ENCODE results near the gene GH2.
"Not testable (repeated sequence)": the region's sequence is repeated elsewhere in the genome, so short reads cannot be mapped to it uniquely, and the experiment has no call there.

The GH2 gene

DNA sequence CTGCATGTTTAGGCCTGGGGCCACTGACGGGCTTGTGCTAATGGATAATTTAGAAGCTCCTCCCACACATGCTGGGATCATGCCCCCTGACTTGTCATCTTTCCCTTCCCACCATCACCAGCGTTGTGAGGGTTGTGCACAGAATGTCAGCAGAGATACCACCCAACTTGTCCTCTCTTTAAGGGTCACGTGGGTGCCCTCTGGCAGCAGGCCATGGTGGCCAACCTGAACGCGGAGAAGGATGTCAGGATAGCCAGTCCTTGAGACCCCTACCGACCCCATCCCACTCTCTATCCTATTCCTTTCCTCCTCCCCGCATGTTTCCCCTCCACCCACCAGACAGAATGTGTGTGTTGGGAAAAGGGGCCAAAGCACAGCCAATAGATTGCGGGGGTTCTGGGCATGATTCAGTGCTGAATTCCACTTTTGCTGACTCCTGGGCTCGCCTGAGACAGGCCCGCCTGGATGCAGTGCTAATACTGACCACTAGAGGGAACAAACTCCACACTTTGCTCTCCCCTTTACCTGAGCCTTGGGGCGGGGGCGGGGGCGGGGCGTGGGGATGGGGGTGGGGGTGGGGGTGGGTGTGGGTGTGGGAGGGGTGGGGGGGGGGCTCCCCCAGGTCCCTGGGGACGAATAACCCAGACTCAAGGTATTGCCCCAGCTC is at the start of gene GH2:
TSS of gene GH2 (minus strand) at position 10 of the 667 bp plus-strand sequence. CDS start 143 bp downstream, outside the sequence.
- peak; percentile 71 for DNase-seq

DNA sequence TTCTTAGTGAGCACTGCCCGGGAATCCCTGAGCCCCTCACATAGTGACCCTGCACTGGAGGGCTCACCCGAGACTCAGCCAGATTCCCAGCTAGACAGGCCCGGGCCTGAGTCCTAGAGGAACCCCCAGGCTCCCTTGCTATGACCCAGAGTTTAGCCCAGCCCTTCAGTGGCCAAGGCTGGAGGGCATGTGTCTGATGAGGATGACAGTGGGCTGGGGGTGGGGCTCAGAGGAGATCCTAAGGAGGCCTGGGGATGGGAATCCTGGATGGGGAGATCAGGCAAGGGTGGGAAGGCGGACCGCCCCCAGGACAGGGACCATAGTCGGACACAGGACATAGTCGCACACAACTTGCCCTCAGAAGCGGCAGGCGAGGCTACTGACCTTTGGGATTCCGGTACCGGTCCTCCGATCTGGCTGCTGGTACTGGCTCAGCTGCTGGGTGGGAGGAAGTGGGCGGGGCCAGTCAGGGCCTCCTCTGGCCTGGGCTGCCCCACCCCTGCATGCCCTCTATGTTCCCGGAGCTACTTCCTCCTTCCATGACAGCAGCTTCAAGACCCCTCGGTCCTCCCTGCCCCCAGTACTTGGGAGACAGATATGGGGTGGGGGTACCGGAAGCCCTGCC is 49.3 kb upstream of the GH2 start:
- DNase-seq, result peak; percentile 70

DNA sequence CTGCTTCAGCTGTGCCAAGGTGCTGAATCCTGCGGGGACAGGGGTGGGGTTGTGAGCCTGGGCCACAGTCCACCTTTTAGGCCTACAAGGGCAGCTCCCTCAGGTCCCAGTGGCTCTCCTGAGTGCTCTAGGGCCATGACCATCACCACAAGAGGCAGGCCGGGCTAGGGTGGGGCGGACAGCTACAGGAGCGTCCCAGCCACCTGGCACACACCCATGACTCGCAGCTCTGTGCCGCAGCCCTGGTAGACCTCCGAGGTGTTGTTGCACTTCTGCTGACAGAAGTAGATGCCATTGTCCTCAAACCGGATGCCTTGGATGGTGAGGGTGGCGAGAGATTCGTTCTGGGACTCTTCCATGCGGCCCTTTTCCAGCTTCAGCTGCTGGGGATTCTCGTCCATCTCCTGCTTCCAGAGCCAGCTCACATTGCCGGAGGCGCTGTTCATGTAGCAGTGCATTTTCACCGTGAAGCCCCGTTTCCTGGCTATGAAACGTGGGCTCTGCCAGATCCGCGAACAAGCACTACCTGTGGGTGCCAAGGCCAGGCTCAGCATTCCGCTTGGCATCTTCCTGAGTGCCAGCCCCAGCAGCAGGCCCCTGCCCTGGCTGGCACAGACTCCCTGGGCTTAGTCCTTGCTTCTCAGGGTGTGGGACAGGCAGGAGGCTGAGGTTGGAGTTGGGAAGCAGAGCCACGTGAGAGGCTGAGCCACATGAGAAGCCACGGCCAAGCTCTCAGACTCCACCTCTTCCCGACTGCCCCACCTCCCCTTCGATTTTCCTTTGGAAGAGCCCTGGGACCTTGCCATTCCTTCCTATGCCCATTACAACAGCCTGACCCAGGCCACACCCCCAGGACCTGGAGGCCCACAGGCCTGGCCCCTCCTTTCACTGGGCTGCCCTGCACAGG is 48.4 kb upstream of the GH2 start:
- DNase-seq, result no peak

DNA sequence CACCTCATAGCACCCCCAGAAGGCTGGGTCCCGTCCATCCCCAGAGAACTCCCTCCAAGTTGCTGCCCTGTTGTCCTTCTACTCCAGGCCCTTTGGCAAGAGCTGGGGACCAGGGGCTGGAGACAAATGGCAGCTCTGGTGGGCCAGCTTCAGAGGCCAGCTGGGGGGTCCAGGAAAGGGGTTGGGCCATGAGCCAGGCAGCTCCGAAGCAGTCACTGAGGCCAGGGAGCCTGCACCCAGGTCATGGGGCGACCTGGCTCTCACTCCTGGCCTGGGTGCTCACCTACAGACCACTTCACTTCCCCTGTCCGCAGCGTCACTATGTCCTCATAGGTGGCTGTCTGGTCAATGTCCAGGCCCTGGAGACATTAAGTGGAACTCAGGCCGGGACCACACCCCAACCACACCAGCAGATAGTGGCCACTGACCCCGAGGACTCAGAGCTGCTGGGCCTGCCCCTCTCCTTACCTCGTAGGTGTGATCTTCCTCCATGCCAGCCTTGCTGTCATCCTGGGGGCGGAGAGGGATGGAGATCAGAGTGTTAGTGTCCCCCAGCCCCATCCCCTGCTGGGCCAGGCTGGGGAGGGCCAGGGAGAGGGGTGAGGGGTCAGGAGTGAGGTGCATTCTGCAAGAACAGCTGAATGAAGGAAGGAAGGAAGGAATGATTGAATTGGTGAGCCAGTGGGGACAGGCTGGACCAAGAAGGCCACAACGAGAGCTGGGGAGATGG is 47.4 kb upstream of the GH2 start:
- DNase-seq, result no peak

DNA sequence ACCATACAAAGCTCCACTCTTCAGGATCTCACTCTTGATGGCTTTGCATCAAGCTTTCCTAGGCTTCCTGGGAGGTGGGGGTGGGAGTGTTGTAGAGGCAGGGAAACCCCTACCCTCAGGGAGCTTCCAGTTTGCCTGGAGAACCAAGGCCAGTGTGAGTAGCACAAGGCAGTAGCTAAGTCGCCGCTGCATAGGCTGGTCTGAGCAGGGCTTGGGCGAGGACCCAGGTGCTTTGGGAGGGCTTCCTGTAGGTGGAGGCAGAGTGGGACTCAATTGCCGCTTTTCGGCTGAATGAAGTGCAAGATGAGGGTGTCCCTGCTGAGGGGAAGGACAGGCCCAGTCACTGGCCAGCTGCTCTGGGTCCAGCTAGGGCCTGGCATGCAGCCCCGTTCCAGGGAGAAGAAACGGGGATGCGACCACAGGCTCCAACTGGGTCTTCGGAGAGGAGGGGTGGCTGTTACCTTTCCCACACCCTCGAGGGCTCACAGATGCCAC is 46.5 kb upstream of the GH2 start:
- DNase-seq, result no peak

DNA sequence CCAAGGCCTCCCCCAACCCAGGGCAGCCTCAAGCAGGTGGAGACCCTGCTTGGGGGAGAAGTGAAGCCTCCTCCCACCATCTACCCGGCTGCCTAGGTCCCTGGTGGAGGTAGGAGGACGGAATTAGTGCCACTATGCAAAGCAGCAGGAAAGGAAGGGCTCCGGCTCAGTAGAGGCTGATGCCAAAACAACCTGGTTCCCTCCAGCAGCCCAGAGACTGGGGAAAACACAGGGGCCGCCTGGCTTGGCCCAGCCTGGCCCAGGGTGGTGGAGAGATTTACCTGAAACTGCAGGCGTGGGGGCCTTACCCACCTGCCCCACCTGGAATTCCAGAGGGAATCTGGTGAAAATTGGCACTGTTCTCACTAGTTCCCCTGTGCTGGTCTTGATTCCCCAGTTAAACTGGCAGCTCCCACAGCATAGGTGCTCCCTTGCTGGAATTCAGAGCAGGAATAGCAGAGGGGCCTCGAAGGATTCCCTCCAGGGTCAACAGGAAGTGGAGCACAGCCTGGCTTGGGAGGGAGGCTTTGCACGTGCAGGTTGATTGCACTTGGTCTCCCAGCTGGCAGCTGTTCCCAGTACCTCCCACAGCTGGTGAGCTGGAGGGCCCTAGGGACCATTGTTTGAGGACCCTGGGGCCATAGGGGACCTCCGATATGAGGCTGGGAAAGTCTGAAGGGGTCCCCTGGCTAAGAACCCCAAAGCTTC is 45.9 kb upstream of the GH2 start:
- DNase-seq, result no peak

DNA sequence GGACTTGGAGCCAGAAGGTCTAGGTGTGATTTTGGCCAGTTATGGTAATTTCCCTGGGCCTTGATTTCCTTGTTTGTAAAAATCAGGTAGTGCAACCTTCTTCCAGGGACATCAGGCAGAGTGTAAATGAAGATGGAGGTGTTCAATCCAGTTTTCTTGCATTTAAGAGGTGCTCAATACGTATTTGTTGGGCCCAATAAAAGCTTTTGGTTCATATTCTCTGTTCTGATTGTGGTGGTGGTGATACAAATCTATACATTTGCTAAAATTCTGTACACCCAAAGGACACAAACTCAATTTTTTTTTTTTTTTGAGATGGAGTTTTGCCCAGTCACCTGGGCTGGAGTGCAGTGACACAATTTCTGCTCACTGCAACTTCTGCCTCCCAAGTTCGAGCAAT is 44.4 kb upstream of the GH2 start:
- no peak for DNase-seq

DNA sequence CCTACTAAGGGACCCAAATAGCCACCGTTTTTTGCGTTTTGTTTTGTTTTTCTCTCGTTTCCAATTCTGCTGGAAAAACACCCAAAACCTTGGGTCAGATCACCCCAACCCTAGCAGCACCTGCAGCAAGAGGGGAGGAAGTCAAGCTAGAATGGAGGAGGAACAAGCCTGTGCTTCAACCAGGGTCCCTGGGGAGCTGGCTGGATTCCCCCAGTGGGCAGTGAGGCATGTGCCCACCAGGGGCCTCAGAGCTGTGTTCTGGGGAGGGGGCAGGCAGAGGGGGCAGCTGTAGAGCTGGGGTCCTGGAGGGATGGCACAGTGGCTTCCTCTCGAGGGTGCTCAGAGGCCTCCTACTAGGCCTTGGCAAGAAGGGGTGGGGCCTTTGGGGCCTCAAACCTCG is 43.9 kb upstream of the GH2 start:
- DNase-seq, result no peak

DNA sequence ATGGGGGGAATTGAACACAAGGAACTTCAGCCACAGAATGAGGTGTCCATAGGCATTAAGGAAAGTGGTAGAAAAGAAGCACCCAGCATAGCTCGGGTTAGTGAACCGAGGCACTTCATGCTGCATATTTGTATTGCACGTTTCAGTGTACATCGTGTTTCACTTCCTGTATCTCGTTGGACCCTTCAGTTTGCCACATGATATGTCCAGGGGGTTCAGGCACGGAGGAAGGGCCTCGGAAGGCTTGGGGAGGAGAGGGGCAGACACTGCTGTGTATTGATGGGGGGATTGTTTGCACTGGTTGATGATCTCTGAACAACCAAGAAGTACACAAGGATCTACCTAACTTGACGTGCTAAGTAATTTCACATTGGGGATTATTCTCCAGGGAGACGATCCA is 40.7 kb upstream of the GH2 start:
- DNase-seq, result not testable (repeated sequence)

DNA sequence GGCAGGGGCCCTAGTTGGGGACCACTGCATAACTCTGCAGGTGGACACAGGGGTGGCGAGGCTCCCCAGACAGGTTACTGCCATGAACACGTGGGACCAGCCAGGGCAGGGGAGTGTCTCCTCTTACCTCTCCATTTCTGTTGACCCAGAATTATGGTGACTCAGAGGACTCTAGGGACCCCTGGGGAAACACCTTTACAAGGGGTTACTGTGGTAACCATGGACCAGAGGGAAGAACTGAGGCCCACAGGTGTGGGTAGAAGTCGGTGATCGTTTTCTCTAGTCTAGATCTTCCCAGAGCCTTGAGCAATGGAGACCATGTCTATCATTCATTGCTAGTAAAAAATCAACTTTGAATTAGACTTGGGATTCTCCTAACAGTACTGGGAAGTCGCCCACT is 39.0 kb upstream of the GH2 start:
- not testable (repeated sequence) for DNase-seq

DNA sequence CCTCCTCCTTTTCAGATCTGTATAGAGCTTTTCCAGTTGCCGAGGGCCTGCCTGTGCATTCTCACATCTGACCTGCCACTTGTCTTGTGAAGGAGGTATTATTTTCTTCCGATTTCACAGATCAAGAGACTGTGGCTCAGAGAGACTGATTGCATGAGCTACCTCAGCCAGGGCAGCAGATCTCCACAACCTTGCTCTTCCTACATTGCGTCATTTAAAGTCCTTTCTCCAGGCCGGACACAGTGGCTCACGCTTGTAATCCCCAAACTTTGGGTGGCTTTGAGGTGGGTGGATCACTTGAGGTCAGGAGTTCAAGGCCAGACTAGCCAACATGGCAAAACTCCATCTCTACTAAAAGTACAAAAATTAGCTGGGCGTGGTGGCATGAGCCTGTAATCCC is 38.3 kb upstream of the GH2 start:
- not testable (repeated sequence) for DNase-seq

DNA sequence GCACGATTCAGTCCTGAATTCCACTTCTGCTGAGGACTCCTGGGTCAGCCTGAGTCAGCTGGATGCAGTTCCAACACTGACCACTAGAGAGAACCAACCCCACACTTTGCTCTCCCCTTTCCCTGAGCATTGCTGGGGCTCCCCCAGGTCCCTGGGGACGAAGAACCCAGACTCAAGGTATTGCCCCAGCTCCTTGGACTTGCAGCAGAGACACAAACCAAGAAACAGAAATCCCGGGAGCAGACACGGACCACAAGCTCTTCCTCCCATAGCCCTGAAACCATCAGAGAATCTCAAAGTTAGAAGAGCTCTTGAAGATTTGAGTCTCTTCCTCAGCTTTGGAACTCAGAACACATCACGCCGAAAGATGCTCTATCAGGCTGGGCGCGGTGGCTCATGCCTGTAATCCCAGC is 37.6 kb upstream of the GH2 start:
- peak; percentile 84 for DNase-seq

DNA sequence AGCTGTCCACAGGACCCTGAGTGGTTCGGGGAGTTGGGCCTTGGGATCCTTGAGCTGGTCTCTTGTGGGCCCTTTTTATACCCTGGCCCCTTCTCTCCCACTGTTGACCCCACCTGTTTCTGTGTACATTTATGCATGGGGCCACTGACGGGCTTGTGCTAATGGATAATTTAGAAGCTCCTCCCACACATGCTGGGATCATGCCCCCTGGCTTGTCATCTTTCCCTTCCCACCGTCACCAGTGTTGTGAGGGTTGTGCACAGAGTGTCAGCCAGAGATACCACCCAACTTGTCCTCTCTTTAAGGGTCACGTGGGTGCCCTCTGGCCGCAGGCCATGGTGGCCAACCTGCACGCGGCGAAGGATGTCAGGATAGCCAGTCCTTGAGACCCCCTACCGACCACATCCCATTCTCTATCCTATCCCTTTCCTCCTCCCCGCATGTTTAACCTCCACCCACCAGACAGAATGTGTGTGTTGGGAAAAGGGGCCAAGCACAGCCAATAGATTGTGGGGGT is 37.1 kb upstream of the GH2 start, which contains the start of gene GH1:
TSS of gene GH1 (minus strand) at position 51 of the 517 bp plus-strand sequence. CDS start 63 bp downstream, outside the sequence.
- not testable (repeated sequence) for DNase-seq

DNA sequence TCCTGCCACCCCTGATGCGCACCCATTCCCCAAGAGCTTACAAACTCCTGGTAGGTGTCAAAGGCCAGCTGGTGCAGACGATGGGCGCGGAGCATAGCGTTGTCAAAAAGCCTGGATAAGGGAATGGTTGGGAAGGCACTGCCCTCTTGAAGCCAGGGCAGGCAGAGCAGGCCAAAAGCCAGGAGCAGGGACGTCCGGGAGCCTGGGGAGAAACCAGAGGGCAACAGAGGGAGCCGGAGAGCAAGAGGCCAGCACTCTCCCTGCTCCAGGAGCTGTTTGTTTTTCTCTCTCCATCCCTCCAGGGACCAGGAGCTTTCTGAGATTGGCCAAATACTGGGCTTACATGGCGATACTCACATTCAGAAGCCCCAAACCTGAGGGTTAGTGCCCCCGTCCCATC is 36.6 kb upstream of the GH2 start:
- no peak for DNase-seq

DNA sequence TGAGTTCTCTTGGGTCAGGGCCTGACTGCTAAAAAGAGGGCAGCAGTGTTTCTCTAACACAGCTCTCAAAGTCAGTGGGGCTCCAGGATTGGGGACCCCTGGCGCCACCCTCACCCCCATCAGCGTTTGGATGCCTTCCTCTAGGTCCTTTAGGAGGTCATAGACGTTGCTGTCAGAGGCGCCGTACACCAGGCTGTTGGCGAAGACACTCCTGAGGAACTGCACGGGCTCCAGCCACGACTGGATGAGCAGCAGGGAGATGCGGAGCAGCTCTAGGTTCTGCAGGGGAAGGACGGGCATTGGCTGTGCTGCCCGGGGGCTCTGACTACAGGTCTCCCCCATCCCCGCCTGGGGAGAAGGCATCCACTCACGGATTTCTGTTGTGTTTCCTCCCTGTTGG is 35.9 kb upstream of the GH2 start:
- DNase-seq, result no peak

DNA sequence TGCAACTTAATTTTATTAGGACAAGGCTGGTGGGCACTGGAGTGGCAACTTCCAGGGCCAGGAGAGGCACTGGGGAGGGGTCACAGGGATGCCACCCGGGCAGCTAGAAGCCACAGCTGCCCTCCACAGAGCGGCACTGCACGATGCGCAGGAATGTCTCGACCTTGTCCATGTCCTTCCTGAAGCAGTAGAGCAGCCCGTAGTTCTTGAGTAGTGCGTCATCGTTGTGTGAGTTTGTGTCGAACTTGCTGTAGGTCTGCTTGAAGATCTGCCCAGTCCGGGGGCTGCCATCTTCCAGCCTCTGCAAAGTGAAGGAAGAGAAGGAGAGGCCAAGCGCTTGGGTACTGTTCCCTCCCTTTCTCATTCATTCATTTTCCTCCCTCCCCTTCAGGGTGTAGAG is 35.5 kb upstream of the GH2 start:
- DNase-seq, result not testable (repeated sequence)

DNA sequence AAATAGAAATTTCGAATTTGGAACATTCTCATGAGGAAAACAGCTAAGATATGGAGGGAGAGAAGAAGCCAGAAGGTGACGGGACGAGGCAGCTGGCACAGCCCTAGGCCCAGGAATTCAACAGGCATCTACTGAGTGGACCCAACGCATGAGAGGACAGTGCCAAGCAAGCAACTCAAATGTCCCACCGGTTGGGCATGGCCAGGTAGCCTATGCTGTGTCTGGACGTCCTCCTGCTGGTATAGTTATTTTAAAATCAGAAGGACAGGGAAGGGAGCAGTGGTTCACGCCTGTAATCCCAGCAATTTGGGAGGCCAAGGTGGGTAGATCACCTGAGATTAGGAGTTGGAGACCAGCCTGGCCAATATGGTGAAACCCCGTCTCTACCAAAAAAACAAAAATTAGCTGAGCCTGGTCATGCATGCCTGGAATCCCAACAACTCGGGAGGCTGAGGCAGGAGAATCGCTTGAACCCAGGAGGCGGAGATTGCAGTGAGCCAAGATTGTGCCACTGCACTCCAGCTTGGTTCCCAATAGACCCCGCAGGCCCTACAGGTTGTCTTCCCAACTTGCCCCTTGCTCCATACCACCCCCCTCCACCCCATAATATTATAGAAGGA is 34.9 kb upstream of the GH2 start:
- DNase-seq, result no peak

DNA sequence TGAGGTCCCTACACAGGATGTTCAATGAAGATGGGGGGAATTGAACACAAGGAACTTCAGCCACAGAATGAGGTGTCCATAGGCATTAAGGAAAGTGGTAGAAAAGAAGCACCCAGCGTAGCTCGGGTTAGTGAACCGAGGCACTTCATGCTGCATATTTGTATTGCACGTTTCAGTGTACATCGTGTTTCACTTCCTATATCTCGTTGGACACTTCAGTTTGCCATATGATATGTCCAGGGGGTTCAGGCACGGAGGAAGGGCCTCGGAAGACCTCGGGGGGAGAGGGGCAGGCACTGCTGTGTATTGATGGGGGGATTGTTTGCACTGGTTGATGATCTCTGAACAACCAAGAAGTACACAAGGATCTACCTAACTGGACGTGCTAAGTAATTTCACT is 34.0 kb upstream of the GH2 start:
- not testable (repeated sequence) for DNase-seq

DNA sequence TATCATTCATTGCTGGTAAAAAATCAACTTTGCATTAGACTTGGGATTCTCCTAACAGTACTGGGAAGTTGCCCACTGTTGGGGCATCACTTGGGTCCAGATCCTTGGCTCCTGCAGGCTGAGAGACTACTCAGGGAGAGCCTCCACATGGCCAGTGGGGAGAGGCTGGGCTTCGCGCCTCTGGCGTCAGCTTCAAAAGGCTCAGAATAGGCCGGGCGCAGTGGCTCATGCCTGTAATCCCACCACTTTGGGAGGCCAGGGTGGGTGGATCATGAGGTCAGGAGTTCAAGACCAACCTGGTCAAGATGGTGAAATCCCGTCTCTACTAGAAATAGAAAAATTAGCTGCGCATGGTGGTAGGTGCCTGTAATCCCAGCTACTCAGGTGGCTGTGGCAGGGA is 32.7 kb upstream of the GH2 start:
- DNase-seq, result no peak

DNA sequence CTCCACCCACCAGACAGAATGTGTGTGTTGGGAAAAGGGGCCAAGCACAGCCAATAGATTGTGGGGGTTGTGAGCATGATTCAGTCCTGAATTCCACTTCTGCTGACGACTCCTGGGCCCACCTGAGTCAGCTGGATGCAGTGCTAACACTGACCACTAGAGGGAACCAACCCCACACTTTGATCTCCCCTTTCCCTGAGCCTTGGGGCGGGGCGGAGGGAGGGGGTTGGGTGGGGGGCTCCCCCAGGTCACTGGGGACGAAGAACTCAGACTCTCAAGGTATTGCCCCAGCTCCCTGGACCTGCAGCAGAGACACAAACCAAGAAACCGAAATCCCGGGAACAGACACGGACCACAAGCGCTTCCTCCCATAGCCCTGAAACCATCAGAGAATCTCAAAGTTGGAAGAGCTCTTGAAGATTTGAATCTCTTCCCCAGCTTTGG is 29.9 kb upstream of the GH2 start:
- DNase-seq, result peak; percentile 68

DNA sequence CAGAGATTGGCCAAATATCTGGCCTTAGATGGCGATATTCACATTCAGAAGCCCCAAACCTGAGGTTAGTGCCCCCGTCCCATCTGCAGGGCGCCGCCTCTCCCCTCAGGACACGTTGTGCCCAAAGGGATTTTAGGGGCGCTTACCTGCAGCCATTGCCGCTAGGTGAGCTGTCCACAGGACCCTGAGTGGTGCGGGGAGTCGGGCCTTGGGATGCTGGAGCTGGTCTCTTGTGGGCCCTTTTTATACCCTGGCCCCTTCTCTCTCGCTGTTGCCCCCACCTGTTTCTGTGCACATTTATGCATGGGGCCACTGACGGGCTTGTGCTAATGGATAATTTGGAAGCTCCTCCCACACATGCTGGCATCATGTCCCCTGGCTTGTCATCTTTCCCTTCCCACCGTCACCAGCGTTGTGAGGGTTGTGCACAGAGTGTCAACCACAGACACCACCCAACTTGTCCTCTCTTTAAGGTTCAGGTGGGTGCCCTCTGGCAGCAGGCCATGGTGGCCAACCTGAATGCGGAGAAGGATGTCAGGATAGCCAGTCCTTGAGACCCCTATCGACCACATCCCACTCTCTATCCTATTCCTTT is 29.4 kb upstream of the GH2 start, which contains the start of gene CSHL1:
TSS of gene CSHL1 (minus strand) at position 218 of the 595 bp plus-strand sequence. CDS start at position 156, 62 bp downstream.
- DNase-seq, result no peak
